HG03103 (cell line): ENCODE data around the gene FILIP1.

Experiments
- ATAC-seq: cut with Tn5 transposase; IDR thresholded peaks from one replicate; pipeline ENCODE4 v1.9.1; 2021; ENCODE audit warnings: low read depth; ENCODE audit not compliant: unreplicated experiment

Gene FILIP1

GRCh38 chr6:75278474-75279077, 215.0 kb downstream of the FILIP1 start:
- ATAC-seq = no peak

GRCh38 chr6:75275067-75275466, 218.5 kb downstream of the FILIP1 start:
- ATAC-seq = no peak

GRCh38 chr6:75273009-75273408, 220.6 kb downstream of the FILIP1 start:
- peak; percentile 44 for ATAC-seq

- no peak for ATAC-seq
Observed at GRCh38 chr6:75272145-75272840, 221.3 kb downstream of the FILIP1 start.

- ATAC-seq = no peak
Observed at GRCh38 chr6:75268988-75269354, 224.6 kb downstream of the FILIP1 start.

- no peak for ATAC-seq
Observed at GRCh38 chr6:75268121-75268987, 225.2 kb downstream of the FILIP1 start.

- ATAC-seq = no peak
Observed at GRCh38 chr6:75267461-75267860, 226.1 kb downstream of the FILIP1 start.

- peak; percentile 77 for ATAC-seq
Observed at GRCh38 chr6:75266716-75267291, 226.8 kb downstream of the FILIP1 start.

- no peak for ATAC-seq
Observed at GRCh38 chr6:75263401-75263750, 230.2 kb downstream of the FILIP1 start.

GRCh38 chr6:75262716-75263400, 230.7 kb downstream of the FILIP1 start:
- no peak for ATAC-seq

- ATAC-seq = no peak
Observed at GRCh38 chr6:75261299-75261698, 232.3 kb downstream of the FILIP1 start.

GRCh38 chr6:75257343-75258087, 236.1 kb downstream of the FILIP1 start:
- no peak for ATAC-seq

GRCh38 chr6:75250552-75250951, 243.0 kb downstream of the FILIP1 start:
- no peak for ATAC-seq

GRCh38 chr6:75249837-75250236, 243.8 kb downstream of the FILIP1 start:
- ATAC-seq = no peak

- no peak for ATAC-seq
Observed at GRCh38 chr6:75246386-75246785, 247.2 kb downstream of the FILIP1 start.

- peak; percentile 6 for ATAC-seq
Observed at GRCh38 chr6:75244063-75244584, 249.5 kb downstream of the FILIP1 start.

GRCh38 chr6:75243333-75244062, 250.1 kb downstream of the FILIP1 start, which contains the start of gene COX7A2:
TSS of gene COX7A2 (minus strand) at chr6:75243801. CDS start at chr6:75243734, 67 bp downstream.
- peak; percentile 95 for ATAC-seq
